Measurements from ENCODE around the gene AP3S1. TPM values are rescaled to one million over a fixed set of nuclear protein-coding genes. Genes with fewer than 3 reads are reported as not detected.
"Not testable (repeated sequence)": the region's sequence is repeated elsewhere in the genome, so short reads cannot be mapped to it uniquely, and the experiment has no call there.

AP3S1 gene
- 90.5 TPM for polyA plus RNA-seq (2013, experiment 1 of 4)
- polyA plus RNA-seq (2013, experiment 2 of 4): 92.3 TPM
- 67.4 TPM for polyA plus RNA-seq (2013, experiment 3 of 4)
- 75.9 TPM for polyA plus RNA-seq (2013, experiment 4 of 4)

DNA sequence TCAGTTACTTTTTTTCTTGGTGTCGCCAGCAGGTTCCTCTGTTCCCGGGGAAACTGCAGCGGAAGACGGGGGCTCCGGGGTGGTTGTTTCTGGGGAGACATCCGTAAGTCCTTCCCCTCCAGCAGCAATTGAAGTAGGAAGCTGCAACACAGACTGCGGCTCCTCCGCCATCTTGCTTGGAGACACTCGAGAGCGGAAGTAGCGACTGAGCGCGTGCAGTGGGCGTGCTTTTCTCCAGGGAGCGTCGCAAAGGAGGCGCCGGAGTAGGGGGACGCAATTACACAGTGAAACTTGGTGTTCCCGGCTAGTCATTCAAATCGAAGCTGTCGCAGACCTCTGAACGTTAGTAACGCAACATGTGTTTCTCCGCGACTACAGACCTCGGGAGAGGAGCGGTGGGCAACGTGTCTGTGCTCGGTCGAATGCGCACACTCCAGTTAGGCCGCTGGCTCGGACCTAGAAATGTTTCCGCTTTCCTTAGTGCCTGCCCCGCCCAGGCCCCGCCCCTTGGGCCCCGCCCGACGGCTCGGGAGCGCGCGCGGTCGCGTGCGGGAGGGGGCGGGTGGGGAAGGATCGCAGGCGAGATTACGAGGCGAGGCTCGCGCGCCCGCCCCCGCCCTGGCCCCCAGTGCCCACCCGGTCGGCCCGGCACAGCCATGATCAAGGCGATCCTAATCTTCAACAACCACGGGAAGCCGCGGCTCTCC, at the start of gene AP3S1, which contains the start of gene ATG12:
AP3S1 (plus strand) TSS at position 554 of the 707 bp plus-strand sequence; CDS start at position 657, 103 bp downstream.
ATG12 (minus strand) TSS at position 184 of the 707 bp plus-strand sequence; CDS start at position 171, 13 bp downstream.
- no peaks in the 10 kb centered on the region for H3K4me1 ChIP-seq (ENCODE audit: control insufficient read depth, insufficient read depth, low read length)

GRCh38 chr5:115795700-115796099, 46.0 kb upstream of the AP3S1 start:
- 91 to 100% methylated on average over 1 of the region's 1 CpG for WGBS, 2 experiments

More for the DNA sequence above, at the start of gene AP3S1, which contains the start of gene ATG12:
- Histone ChIP-seq H3K36me3 (ENCODE audit: control insufficient read depth, insufficient read depth, low read length) (peaks cover 8% of the 10 kb centered on the region), H3K27me3 (ENCODE audit: control insufficient read depth, insufficient read depth, low read length, poor library complexity, severe bottlenecking) (peaks cover 10% of the 10 kb centered on the region), H3K9me3 (ENCODE audit: control insufficient read depth, low read length) (no peaks in the 10 kb centered on the region), H3K4me3 (ENCODE audit: insufficient read depth, low read depth, low read length) (peak within 1 kb of the TSS; percentile 69), H3K27ac (ENCODE audit: insufficient read depth, low read depth, low read length, poor library complexity, severe bottlenecking) (peak within 1 kb of the TSS; percentile 59)
- 7 to 11% methylated on average over 65 of the region's 65 CpGs for WGBS, 2 experiments

GRCh38 chr5:115796656-115797055, 45.1 kb upstream of the AP3S1 start:
- no peaks in the 10 kb centered on the region for H3K9me3 ChIP-seq (ENCODE audit: control insufficient read depth, low read length)
- WGBS, 2 experiments: 87 to 93% methylated on average over 2 to 3 of the region's 3 CpGs
- H3K27ac ChIP-seq (ENCODE audit: insufficient read depth, low read depth, low read length, poor library complexity, severe bottlenecking): no peak overlapping the region
- no peaks in the 10 kb centered on the region for H3K36me3 ChIP-seq (ENCODE audit: control insufficient read depth, insufficient read depth, low read length)
- H3K27me3 ChIP-seq (ENCODE audit: control insufficient read depth, insufficient read depth, low read length, poor library complexity, severe bottlenecking): no peaks in the 10 kb centered on the region
- H3K4me3 ChIP-seq (ENCODE audit: insufficient read depth, low read depth, low read length): no peak overlapping the region
- H3K4me1 ChIP-seq (ENCODE audit: control insufficient read depth, insufficient read depth, low read length): no peaks in the 10 kb centered on the region

More at GRCh38 chr5:115795700-115796099, 46.0 kb upstream of the AP3S1 start:
- Histone ChIP-seq H3K4me3 (ENCODE audit: insufficient read depth, low read depth, low read length) (no peak overlapping the region), H3K36me3 (ENCODE audit: control insufficient read depth, insufficient read depth, low read length) (no peaks in the 10 kb centered on the region), H3K4me1 (ENCODE audit: control insufficient read depth, insufficient read depth, low read length) (no peaks in the 10 kb centered on the region), H3K27me3 (ENCODE audit: control insufficient read depth, insufficient read depth, low read length, poor library complexity, severe bottlenecking) (no peaks in the 10 kb centered on the region), H3K27ac (ENCODE audit: insufficient read depth, low read depth, low read length, poor library complexity, severe bottlenecking) (no peak overlapping the region), H3K9me3 (ENCODE audit: control insufficient read depth, low read length) (no peaks in the 10 kb centered on the region)

GRCh38 chr5:115798252-115798651, 43.5 kb upstream of the AP3S1 start:
- Histone ChIP-seq H3K27ac (ENCODE audit: insufficient read depth, low read depth, low read length, poor library complexity, severe bottlenecking) (no peak overlapping the region), H3K27me3 (ENCODE audit: control insufficient read depth, insufficient read depth, low read length, poor library complexity, severe bottlenecking) (no peaks in the 10 kb centered on the region), H3K36me3 (ENCODE audit: control insufficient read depth, insufficient read depth, low read length) (no peaks in the 10 kb centered on the region), H3K4me3 (ENCODE audit: insufficient read depth, low read depth, low read length) (no peak overlapping the region), H3K9me3 (ENCODE audit: control insufficient read depth, low read length) (no peaks in the 10 kb centered on the region), H3K4me1 (ENCODE audit: control insufficient read depth, insufficient read depth, low read length) (no peaks in the 10 kb centered on the region)
- WGBS, 2 experiments: 92 to 95% methylated on average over 1 to 2 of the region's 2 CpGs

- peaks cover 2% of the 10 kb centered on the region for H3K36me3 ChIP-seq (ENCODE audit: control insufficient read depth, insufficient read depth, low read length)
- no peaks in the 10 kb centered on the region for H3K4me1 ChIP-seq (ENCODE audit: control insufficient read depth, insufficient read depth, low read length)
- no peak overlapping the region for H3K27ac ChIP-seq (ENCODE audit: insufficient read depth, low read depth, low read length, poor library complexity, severe bottlenecking)
- H3K9me3 ChIP-seq (ENCODE audit: control insufficient read depth, low read length): no peaks in the 10 kb centered on the region
- H3K27me3 ChIP-seq (ENCODE audit: control insufficient read depth, insufficient read depth, low read length, poor library complexity, severe bottlenecking): no peaks in the 10 kb centered on the region
- no peak overlapping the region for H3K4me3 ChIP-seq (ENCODE audit: insufficient read depth, low read depth, low read length)
- 94 to 96% methylated on average over 2 of the region's 2 CpGs for WGBS, 2 experiments
Measured at GRCh38 chr5:115800108-115800507, 41.6 kb upstream of the AP3S1 start.

DNA sequence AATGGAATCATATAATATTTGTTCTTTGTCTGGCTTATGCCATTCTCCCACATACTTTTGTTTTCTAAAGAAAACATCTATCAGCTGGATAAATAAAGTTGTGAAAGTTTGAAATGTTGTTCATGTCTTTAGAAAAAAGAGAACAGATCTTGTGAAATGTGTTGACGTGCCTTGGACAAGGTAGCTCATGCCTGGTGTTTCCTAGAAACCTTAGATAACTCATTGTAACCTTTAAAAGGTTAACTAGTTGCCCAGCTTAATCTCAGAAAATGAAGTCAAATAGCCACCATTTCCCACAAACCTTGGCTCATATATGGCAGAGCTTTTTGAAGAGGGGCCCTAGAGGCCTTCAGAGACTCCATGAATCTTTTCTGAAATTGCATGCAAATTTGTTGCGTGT, 40.6 kb upstream of the AP3S1 start:
- no peak overlapping the region for H3K4me3 ChIP-seq (ENCODE audit: insufficient read depth, low read depth, low read length)
- no peaks in the 10 kb centered on the region for H3K27me3 ChIP-seq (ENCODE audit: control insufficient read depth, insufficient read depth, low read length, poor library complexity, severe bottlenecking)
- no peaks in the 10 kb centered on the region for H3K4me1 ChIP-seq (ENCODE audit: control insufficient read depth, insufficient read depth, low read length)
- peaks cover 4% of the 10 kb centered on the region for H3K36me3 ChIP-seq (ENCODE audit: control insufficient read depth, insufficient read depth, low read length)
- no peak overlapping the region for H3K27ac ChIP-seq (ENCODE audit: insufficient read depth, low read depth, low read length, poor library complexity, severe bottlenecking)
- no peaks in the 10 kb centered on the region for H3K9me3 ChIP-seq (ENCODE audit: control insufficient read depth, low read length)
- 91 to 97% methylated on average over 2 of the region's 2 CpGs for WGBS, 2 experiments

GRCh38 chr5:115801984-115802383, 39.8 kb upstream of the AP3S1 start:
- Histone ChIP-seq H3K36me3 (ENCODE audit: control insufficient read depth, insufficient read depth, low read length) (peaks cover 4% of the 10 kb centered on the region), H3K4me3 (ENCODE audit: insufficient read depth, low read depth, low read length) (no peak overlapping the region), H3K9me3 (ENCODE audit: control insufficient read depth, low read length) (no peaks in the 10 kb centered on the region), H3K4me1 (ENCODE audit: control insufficient read depth, insufficient read depth, low read length) (no peaks in the 10 kb centered on the region), H3K27ac (ENCODE audit: insufficient read depth, low read depth, low read length, poor library complexity, severe bottlenecking) (no peak overlapping the region), H3K27me3 (ENCODE audit: control insufficient read depth, insufficient read depth, low read length, poor library complexity, severe bottlenecking) (no peaks in the 10 kb centered on the region)
- WGBS, 2 experiments: 81 to 91% methylated on average over 1 of the region's 1 CpG

GRCh38 chr5:115806986-115807653, 34.6 kb upstream of the AP3S1 start:
- peaks cover 4% of the 10 kb centered on the region for H3K36me3 ChIP-seq (ENCODE audit: control insufficient read depth, insufficient read depth, low read length)
- H3K4me1 ChIP-seq (ENCODE audit: control insufficient read depth, insufficient read depth, low read length): no peaks in the 10 kb centered on the region
- no peaks in the 10 kb centered on the region for H3K9me3 ChIP-seq (ENCODE audit: control insufficient read depth, low read length)
- H3K27ac ChIP-seq (ENCODE audit: insufficient read depth, low read depth, low read length, poor library complexity, severe bottlenecking): no peak overlapping the region
- WGBS, 2 experiments: 89 to 93% methylated on average over 2 of the region's 2 CpGs
- no peak overlapping the region for H3K4me3 ChIP-seq (ENCODE audit: insufficient read depth, low read depth, low read length)
- no peaks in the 10 kb centered on the region for H3K27me3 ChIP-seq (ENCODE audit: control insufficient read depth, insufficient read depth, low read length, poor library complexity, severe bottlenecking)

DNA sequence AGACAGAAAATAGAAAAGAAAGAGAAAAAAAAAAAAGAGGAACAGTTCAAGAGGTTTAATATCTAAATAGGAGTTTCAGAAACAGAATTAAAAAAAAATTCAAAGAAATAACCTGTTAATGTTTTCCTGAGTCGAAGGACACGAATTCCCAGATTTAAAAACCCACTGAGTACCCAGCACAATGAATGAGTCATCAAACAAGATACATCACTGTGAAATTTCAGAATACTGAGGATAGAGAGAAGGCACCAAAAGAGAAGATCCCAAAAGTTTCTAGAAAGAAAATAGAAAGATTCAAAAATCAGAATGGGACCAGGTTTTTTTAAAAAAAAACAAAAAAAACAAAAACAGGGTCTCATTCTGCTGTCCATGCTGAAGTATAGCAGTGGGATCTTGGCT, 34.1 kb upstream of the AP3S1 start:
- Histone ChIP-seq H3K4me3 (ENCODE audit: insufficient read depth, low read depth, low read length) (no peak overlapping the region), H3K9me3 (ENCODE audit: control insufficient read depth, low read length) (no peaks in the 10 kb centered on the region), H3K36me3 (ENCODE audit: control insufficient read depth, insufficient read depth, low read length) (peaks cover 4% of the 10 kb centered on the region), H3K27ac (ENCODE audit: insufficient read depth, low read depth, low read length, poor library complexity, severe bottlenecking) (no peak overlapping the region), H3K4me1 (ENCODE audit: control insufficient read depth, insufficient read depth, low read length) (no peaks in the 10 kb centered on the region), H3K27me3 (ENCODE audit: control insufficient read depth, insufficient read depth, low read length, poor library complexity, severe bottlenecking) (no peaks in the 10 kb centered on the region)
- 75 to 83% methylated on average over 2 of the region's 2 CpGs for WGBS, 2 experiments

GRCh38 chr5:115808066-115808465, 33.7 kb upstream of the AP3S1 start:
- H3K9me3 ChIP-seq (ENCODE audit: control insufficient read depth, low read length); H3K36me3 ChIP-seq (ENCODE audit: control insufficient read depth, insufficient read depth, low read length); H3K27ac ChIP-seq (ENCODE audit: insufficient read depth, low read depth, low read length, poor library complexity, severe bottlenecking); H3K4me1 ChIP-seq (ENCODE audit: control insufficient read depth, insufficient read depth, low read length); H3K4me3 ChIP-seq (ENCODE audit: insufficient read depth, low read depth, low read length); H3K27me3 ChIP-seq (ENCODE audit: control insufficient read depth, insufficient read depth, low read length, poor library complexity, severe bottlenecking): not testable (repeated sequence)
- 90 to 91% methylated on average over 1 to 2 of the region's 2 CpGs for WGBS, 2 experiments
